Caco-2 (cell line): ENCODE data around the gene PPP1R14B. TPM values are rescaled to one million over a fixed set of nuclear protein-coding genes. Genes with fewer than 3 reads are reported as not detected.

ENCODE experiments used
- BruUV-seq: library from RNA; stranded (reverse); fragments of 400-500 nt; replicated peaks from 2 replicates; lab custom pipeline; 2021; lab: Mats Ljungman, UMichigan
- CTCF ChIA-PET: fragments of 300-600 bp; sonication (Branson Sonifier 250); formaldehyde crosslinking; loops from one replicate; lab custom pipeline; 2022; ENCODE audit warnings: antibody characterized with exemption; lab: Charles Lee
- POLR2A ChIA-PET: fragments of 300-600 bp; sonication (Branson Sonifier 250); formaldehyde crosslinking; loops from one replicate; lab custom pipeline; 2022; ENCODE audit warnings: antibody characterized with exemption; lab: Charles Lee
- DNase-seq, 2 experiments: peaks; one replicate each; pipeline versions ENCODE4 v3.0.0 to v3.0.0-alpha.2; 2020 to 2022
- H3K27me3 ChIP-seq: replicated peaks from 2 replicates; pipeline ENCODE4 v1.6.0; 2011; ENCODE audit warnings: low read length; ENCODE audit not compliant: control insufficient read depth, insufficient read depth
- H3K36me3 ChIP-seq: 2 replicates; pipeline ENCODE4 v1.5.1; 2011; ENCODE audit warnings: low read length; ENCODE audit not compliant: control insufficient read depth, insufficient read depth
- H3K4me1 ChIP-seq: fragments of 250-450 bp; sonication (Bioruptor Pico); 2 replicates; pipeline ENCODE4 v1.5.1; 2020; ENCODE audit warnings: mild to moderate bottlenecking
- H3K4me3 ChIP-seq: 2 replicates; pipeline ENCODE4 v1.5.1; 2011; ENCODE audit warnings: low read depth, mild to moderate bottlenecking, control low read depth, low read length
- H3K9me3 ChIP-seq: fragments of 250-450 bp; sonication (Bioruptor Pico); 2 replicates; pipeline ENCODE4 v1.5.1; 2020; ENCODE audit warnings: mild to moderate bottlenecking, moderate library complexity
- H3K27ac Mint-ChIP-seq: one replicate; pipeline ENCODE4 v1.8.0; 2022; ENCODE audit warnings: mixed read lengths; ENCODE audit not compliant: unreplicated experiment
- H3K27me3 Mint-ChIP-seq: one replicate; pipeline ENCODE4 v1.8.0; 2022; ENCODE audit warnings: mixed read lengths; ENCODE audit not compliant: insufficient read depth, unreplicated experiment
- H3K36me3 Mint-ChIP-seq: one replicate; pipeline ENCODE4 v1.8.0; 2022; ENCODE audit warnings: mild to moderate bottlenecking, mixed read lengths; ENCODE audit not compliant: insufficient read depth, unreplicated experiment
- H3K4me1 Mint-ChIP-seq: one replicate; pipeline ENCODE4 v1.8.0; 2022; ENCODE audit warnings: low read depth, mixed read lengths; ENCODE audit not compliant: unreplicated experiment
- H3K4me3 Mint-ChIP-seq: one replicate; pipeline ENCODE4 v1.8.0; 2022; ENCODE audit warnings: mild to moderate bottlenecking, moderate library complexity, mixed read lengths; ENCODE audit not compliant: unreplicated experiment
- H3K9me3 Mint-ChIP-seq: one replicate; pipeline ENCODE4 v1.8.0; 2022; ENCODE audit warnings: mixed read lengths; ENCODE audit not compliant: unreplicated experiment
- intact Hi-C: fragments of 100-400 bp; cut with micrococcal nuclease; formaldehyde crosslinking; loops from one replicate; pipeline ENCODE4 v1.10.0; 2022; ENCODE audit not compliant: unreplicated experiment
- total RNA-seq: library from RNA; stranded (reverse); gene quantifications from 2 replicates; pipeline ENCODE4 v1.2.3, GENCODE V29; 2022
- TF ChIP-seq, protein P1 (sequence below), 2 experiments: fragments of 200-600 bp in 1 of 2; IDR thresholded peaks; 1 replicate in 1 of 2; 2 replicates in 1 of 2; pipeline versions ENCODE4 v1.5.1 to v1.8.0; 2011 to 2022; ENCODE audit warnings: antibody characterized with exemption in 1 of 2, control low read depth in 1 of 2, inconsistent platforms in 1 of 2, low read depth in 1 of 2, low read length in 1 of 2, mild to moderate bottlenecking in 1 of 2, moderate library complexity in 1 of 2; ENCODE audit not compliant: insufficient read depth in 1 of 2, severe bottlenecking in 1 of 2, unreplicated experiment in 1 of 2

PPP1R14B gene
- total RNA-seq, 1 experiment from 2014 or later, result 162 TPM

GRCh38 chr11:64281957-64282770 lies 35.4 kb upstream of the PPP1R14B start:
- DNase-seq, result no peak
- H3K27me3 Mint-ChIP-seq, result no peaks in the 10 kb centered on the region
- H3K4me3 Mint-ChIP-seq, result no peak overlapping the region
- Histone ChIP-seq H3K27me3 (no peaks in the 10 kb centered on the region), H3K4me1 (peaks cover 5% of the 10 kb centered on the region), H3K36me3 (no peaks in the 10 kb centered on the region; the same call in none of the 2 replicates), H3K9me3 (no peaks in the 10 kb centered on the region), H3K4me3 (no peak overlapping the region)
- intact Hi-C loops, result no loop called here
- H3K36me3 Mint-ChIP-seq, result peaks cover 22% of the 10 kb centered on the region
- no peak overlapping the region for H3K27ac Mint-ChIP-seq
- H3K4me1 Mint-ChIP-seq, result peaks cover 14% of the 10 kb centered on the region
- CTCF ChIA-PET, result interaction anchor here (0.6 to 0.7 kb wide), 2 partner anchors 11 to 119 kb away, joined by 3 read pairs; no protein-coding TSS in a partner anchor
- TF ChIP-seq, protein P1, sequence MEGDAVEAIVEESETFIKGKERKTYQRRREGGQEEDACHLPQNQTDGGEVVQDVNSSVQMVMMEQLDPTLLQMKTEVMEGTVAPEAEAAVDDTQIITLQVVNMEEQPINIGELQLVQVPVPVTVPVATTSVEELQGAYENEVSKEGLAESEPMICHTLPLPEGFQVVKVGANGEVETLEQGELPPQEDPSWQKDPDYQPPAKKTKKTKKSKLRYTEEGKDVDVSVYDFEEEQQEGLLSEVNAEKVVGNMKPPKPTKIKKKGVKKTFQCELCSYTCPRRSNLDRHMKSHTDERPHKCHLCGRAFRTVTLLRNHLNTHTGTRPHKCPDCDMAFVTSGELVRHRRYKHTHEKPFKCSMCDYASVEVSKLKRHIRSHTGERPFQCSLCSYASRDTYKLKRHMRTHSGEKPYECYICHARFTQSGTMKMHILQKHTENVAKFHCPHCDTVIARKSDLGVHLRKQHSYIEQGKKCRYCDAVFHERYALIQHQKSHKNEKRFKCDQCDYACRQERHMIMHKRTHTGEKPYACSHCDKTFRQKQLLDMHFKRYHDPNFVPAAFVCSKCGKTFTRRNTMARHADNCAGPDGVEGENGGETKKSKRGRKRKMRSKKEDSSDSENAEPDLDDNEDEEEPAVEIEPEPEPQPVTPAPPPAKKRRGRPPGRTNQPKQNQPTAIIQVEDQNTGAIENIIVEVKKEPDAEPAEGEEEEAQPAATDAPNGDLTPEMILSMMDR (IDR thresholded peaks at IDR 0.05; ENCODE audit: insufficient read depth in 1 of 2, low read depth in 1 of 2, low read length in 1 of 2, severe bottlenecking in 1 of 2, unreplicated experiment in 1 of 2), result no peak
- H3K9me3 Mint-ChIP-seq, result no peaks in the 10 kb centered on the region
- no TSS peak for BruUV-seq
- POLR2A ChIA-PET, result no interaction called here

- Mint-ChIP-seq H3K4me3 (no peak overlapping the region), H3K27ac (no peak overlapping the region), H3K9me3 (no peaks in the 10 kb centered on the region), H3K4me1 (peaks cover 4% of the 10 kb centered on the region), H3K27me3 (no peaks in the 10 kb centered on the region), H3K36me3 (peaks cover 21% of the 10 kb centered on the region)
- Histone ChIP-seq H3K4me3 (no peak overlapping the region), H3K27me3 (no peaks in the 10 kb centered on the region), H3K9me3 (no peaks in the 10 kb centered on the region), H3K36me3 (peaks cover 2% of the 10 kb centered on the region), H3K4me1 (no peaks in the 10 kb centered on the region)
- intact Hi-C loops, result no loop called here
- no TSS peak for BruUV-seq
- ChIA-PET CTCF (interaction anchor here (1.0 to 1.3 kb wide), 2 partner anchors 8 to 22 kb away, joined by 4 read pairs; no protein-coding TSS in a partner anchor), POLR2A (no interaction called here)
- DNase-seq, result no peak
- TF ChIP-seq, protein P1 (IDR thresholded peaks at IDR 0.05; ENCODE audit: insufficient read depth in 1 of 2, low read depth in 1 of 2, low read length in 1 of 2, severe bottlenecking in 1 of 2, unreplicated experiment in 1 of 2), result no peak
Observed at GRCh38 chr11:64278576-64279190, 31.9 kb upstream of the PPP1R14B start.

DNA sequence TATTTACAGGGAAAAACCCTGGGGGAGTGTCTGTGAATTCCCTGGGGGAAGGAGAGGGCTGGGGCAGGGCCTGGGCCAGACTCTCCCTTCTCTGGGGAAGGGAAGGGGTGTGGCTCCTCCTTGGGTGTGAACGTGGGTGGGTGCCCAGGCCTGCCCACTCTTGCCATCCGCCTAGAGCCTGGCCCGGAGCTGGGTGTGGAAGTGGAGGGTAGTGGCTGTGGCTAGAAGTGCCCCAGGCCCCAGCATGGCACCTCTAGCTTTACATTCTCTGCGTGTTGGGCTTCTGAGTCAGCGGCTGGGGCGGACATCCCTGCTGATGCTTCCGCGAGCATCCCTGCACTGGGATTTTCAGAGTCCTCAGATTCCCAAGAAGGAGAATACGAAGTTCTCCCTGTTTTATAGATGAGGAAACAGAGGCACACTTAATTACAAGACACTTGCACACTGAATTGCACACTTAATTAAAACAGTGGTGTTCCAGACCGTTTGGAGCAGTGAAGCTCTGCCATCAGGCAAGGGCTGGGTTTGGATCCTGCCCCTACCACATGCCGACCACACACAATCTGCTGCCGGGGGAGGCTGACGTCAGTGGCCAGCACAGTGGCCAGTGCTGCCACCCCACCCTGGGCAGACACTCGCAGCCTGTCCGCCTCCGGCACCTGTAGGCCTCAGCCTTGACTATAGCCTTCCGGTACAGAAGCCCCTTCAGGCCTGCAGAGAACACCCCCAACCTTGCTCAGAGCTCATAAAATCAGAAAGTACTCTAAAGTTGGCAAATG lies 30.1 kb upstream of the PPP1R14B start:
- ChIA-PET POLR2A (no interaction called here), CTCF (no interaction called here)
- H3K27ac Mint-ChIP-seq, result no peak overlapping the region
- H3K4me1 ChIP-seq, result peaks cover 1% of the 10 kb centered on the region
- H3K27me3 Mint-ChIP-seq, result no peaks in the 10 kb centered on the region
- no peak overlapping the region for H3K4me3 ChIP-seq
- H3K9me3 ChIP-seq, result no peaks in the 10 kb centered on the region
- no peaks in the 10 kb centered on the region for H3K9me3 Mint-ChIP-seq
- intact Hi-C loops, result no loop called here
- peaks cover 2% of the 10 kb centered on the region for H3K36me3 ChIP-seq
- TF ChIP-seq, protein P1 (IDR thresholded peaks at IDR 0.05; ENCODE audit: insufficient read depth in 1 of 2, low read depth in 1 of 2, low read length in 1 of 2, severe bottlenecking in 1 of 2, unreplicated experiment in 1 of 2), result no peak
- H3K4me1 Mint-ChIP-seq, result peaks cover 4% of the 10 kb centered on the region
- no peaks in the 10 kb centered on the region for H3K27me3 ChIP-seq
- no peak for DNase-seq
- no TSS peak for BruUV-seq
- peaks cover 23% of the 10 kb centered on the region for H3K36me3 Mint-ChIP-seq
- no peak overlapping the region for H3K4me3 Mint-ChIP-seq
